Transverse colon (tissue), 3 donors: ENCODE data around the gene ACP2.

Experiments used
- CTCF ChIP-seq, 5 experiments: fragments of 200-600 bp in 3 of 5; fragments of 450-650 bp in 2 of 5; sonication (generic) in 3 of 5; IDR thresholded peaks; 1 replicate in 2 of 5; 2 replicates in 3 of 5; pipeline ENCODE4 v1.5.1; 2016 to 2017; ENCODE audit warnings: antibody characterized with exemption in 5 of 5, inconsistent platforms in 3 of 5, mild to moderate bottlenecking in 2 of 5, moderate library complexity in 1 of 5
- POLR2A ChIP-seq: fragments of 450-650 bp; IDR thresholded peaks from one replicate; pipeline ENCODE4 v1.6.1; 2016; ENCODE audit warnings: antibody characterized with exemption, mild to moderate bottlenecking, moderate library complexity

GRCh38 chr11:47202576-47202975 lies 46.0 kb downstream of the ACP2 start:
- TF ChIP-seq CTCF (IDR thresholded peaks at IDR 0.05) (no peak), POLR2A (no peak)
